HFFc6 (cell line): Measurements from ENCODE around the gene SARS2. TPM values are rescaled to one million over a fixed set of nuclear protein-coding genes. Genes with fewer than 3 reads are reported as not detected.

Experiments used
- DNase-seq: peaks from one replicate; pipeline ENCODE4 v3.0.0-alpha.2; 2018
- H3K27ac Mint-ChIP-seq: 2 replicates; pipeline ENCODE4 v1.8.0; 2020; ENCODE audit warnings: mild to moderate bottlenecking, mixed read lengths
- H3K27me3 Mint-ChIP-seq: 2 replicates; pipeline ENCODE4 v1.8.0; 2021; ENCODE audit warnings: mild to moderate bottlenecking, moderate library complexity, mixed read lengths; ENCODE audit not compliant: insufficient read depth
- H3K36me3 Mint-ChIP-seq: 2 replicates; pipeline ENCODE4 v1.8.0; 2021; ENCODE audit warnings: low read depth, mixed read lengths
- H3K4me1 Mint-ChIP-seq: 2 replicates; pipeline ENCODE4 v1.8.0; 2020; ENCODE audit warnings: low read depth, mixed read lengths
- H3K4me3 Mint-ChIP-seq: 2 replicates; pipeline ENCODE4 v1.8.0; 2020; ENCODE audit warnings: mild to moderate bottlenecking, moderate library complexity, mixed read lengths
- H3K9me3 Mint-ChIP-seq: 2 replicates; pipeline ENCODE4 v1.8.0; 2020; ENCODE audit warnings: mild to moderate bottlenecking, mixed read lengths
- CTCF ChIP-seq: fragments of 200-600 bp; sonication (generic); IDR thresholded peaks from 2 replicates; pipeline ENCODE4 v1.5.0; 2021; ENCODE audit warnings: antibody characterized with exemption, mild to moderate bottlenecking
- total RNA-seq, 6 experiments: library from RNA; stranded (reverse); fragmentation: NEBNext Ultra II Directional; extraction: Animal tissue kit (Norgen Biotek cat#: 25700); gene quantifications; 2 replicates in 1 of 6; 3 replicates in 5 of 6; pipeline ENCODE4 v1.2.3, GENCODE V29; 2021

The SARS2 gene
- total RNA-seq, 6 experiments from 2014 or later = 18.7 to 25.1 (median 22.7) TPM

GRCh38 chr19:38911388-38912001 is 19.1 kb downstream of the SARS2 start:
- no peak for TF ChIP-seq CTCF
- H3K36me3 Mint-ChIP-seq = peaks cover 25% of the 10 kb centered on the region

GRCh38 chr19:38910488-38910887 is 20.1 kb downstream of the SARS2 start:
- no peak for DNase-seq
- peaks cover 25% of the 10 kb centered on the region for H3K36me3 Mint-ChIP-seq
- TF ChIP-seq CTCF = no peak
- H3K4me3 Mint-ChIP-seq = no peak overlapping the region
- H3K4me1 Mint-ChIP-seq = no peaks in the 10 kb centered on the region
- H3K27me3 Mint-ChIP-seq = peaks cover 5% of the 10 kb centered on the region
- H3K9me3 Mint-ChIP-seq = peaks cover 14% of the 10 kb centered on the region
- no peak overlapping the region for H3K27ac Mint-ChIP-seq

More at GRCh38 chr19:38911388-38912001, 19.1 kb downstream of the SARS2 start:
- no peak overlapping the region for H3K27ac Mint-ChIP-seq
- H3K27me3 Mint-ChIP-seq = peaks cover 5% of the 10 kb centered on the region
- no peaks in the 10 kb centered on the region for H3K4me1 Mint-ChIP-seq
- H3K4me3 Mint-ChIP-seq = no peak overlapping the region
- peaks cover 14% of the 10 kb centered on the region for H3K9me3 Mint-ChIP-seq
- no peak for DNase-seq

DNA sequence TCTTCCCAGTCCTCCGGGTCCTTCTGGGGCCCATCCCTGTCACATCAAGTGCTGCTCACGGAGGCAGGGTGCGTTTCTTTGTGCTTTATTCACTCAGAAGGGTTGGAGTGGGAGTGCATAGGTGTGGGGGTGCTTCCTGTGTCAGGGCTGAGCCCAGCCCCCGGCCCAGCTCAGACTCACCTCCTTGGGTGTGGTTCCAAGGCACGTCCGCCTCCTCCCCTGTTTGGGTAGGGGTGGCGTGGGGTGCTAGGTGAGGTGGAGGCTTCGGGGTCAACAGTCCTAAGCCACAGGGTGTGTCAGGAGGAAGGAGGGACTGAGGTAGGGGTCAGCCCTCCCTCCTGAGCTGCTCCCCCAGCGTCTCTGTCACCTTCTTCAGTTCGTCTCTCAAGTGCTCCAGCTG is 21.7 kb downstream of the SARS2 start:
- H3K4me3 Mint-ChIP-seq = no peak overlapping the region
- peaks cover 5% of the 10 kb centered on the region for H3K27me3 Mint-ChIP-seq
- DNase-seq = no peak
- H3K27ac Mint-ChIP-seq = no peak overlapping the region
- H3K36me3 Mint-ChIP-seq = peaks cover 31% of the 10 kb centered on the region
- peaks cover 14% of the 10 kb centered on the region for H3K9me3 Mint-ChIP-seq
- no peak for TF ChIP-seq CTCF
- no peaks in the 10 kb centered on the region for H3K4me1 Mint-ChIP-seq

DNA sequence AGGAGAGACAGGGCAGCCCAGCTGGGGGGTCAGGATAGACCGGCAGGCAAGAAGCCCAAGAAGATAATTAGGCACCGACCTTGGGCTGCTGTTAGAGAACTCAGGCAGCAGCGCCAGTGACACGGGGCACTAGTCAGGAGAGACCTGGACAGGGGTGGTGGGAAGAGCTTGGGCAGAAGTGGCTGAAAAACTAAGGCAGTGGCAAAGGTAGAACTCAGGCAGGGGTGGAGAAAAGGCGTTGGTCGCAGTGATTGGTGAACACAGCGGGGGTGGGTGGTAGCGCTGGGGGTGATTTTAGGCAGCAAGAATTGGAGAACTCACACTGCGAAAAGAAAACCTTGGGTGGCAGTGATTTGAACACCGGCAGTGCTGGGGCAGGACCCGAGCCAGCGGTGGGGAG is 22.9 kb downstream of the SARS2 start:
- H3K4me1 Mint-ChIP-seq = no peaks in the 10 kb centered on the region
- DNase-seq = no peak
- no peak overlapping the region for H3K27ac Mint-ChIP-seq
- H3K27me3 Mint-ChIP-seq = peaks cover 5% of the 10 kb centered on the region
- TF ChIP-seq CTCF = no peak
- H3K4me3 Mint-ChIP-seq = no peak overlapping the region
- H3K36me3 Mint-ChIP-seq = peaks cover 31% of the 10 kb centered on the region
- peaks cover 14% of the 10 kb centered on the region for H3K9me3 Mint-ChIP-seq

DNA sequence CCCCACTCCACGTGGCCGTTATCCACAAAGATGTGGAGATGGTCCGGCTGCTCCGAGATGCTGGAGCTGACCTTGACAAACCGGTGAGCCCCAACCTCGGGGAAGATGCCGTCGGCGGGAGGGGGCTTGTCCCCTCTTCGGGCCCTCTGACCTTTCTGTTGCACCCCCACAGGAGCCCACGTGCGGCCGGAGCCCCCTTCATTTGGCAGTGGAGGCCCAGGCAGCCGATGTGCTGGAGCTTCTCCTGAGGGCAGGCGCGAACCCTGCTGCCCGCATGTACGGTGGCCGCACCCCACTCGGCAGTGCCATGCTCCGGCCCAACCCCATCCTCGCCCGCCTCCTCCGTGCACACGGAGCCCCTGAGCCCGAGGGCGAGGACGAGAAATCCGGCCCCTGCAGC is 23.3 kb downstream of the SARS2 start:
- TF ChIP-seq CTCF = no peak
- peaks cover 14% of the 10 kb centered on the region for H3K9me3 Mint-ChIP-seq
- no peak overlapping the region for H3K4me3 Mint-ChIP-seq
- H3K4me1 Mint-ChIP-seq = no peaks in the 10 kb centered on the region
- no peak for DNase-seq
- H3K27ac Mint-ChIP-seq = no peak overlapping the region
- peaks cover 31% of the 10 kb centered on the region for H3K36me3 Mint-ChIP-seq
- H3K27me3 Mint-ChIP-seq = peaks cover 5% of the 10 kb centered on the region
